HG03457 (cell line): ENCODE data around the gene RNLS.

Experiments used
- ATAC-seq: cut with Tn5 transposase; IDR thresholded peaks from one replicate; pipeline ENCODE4 v1.9.1; 2021; ENCODE audit warnings: moderate number of reproducible peaks; ENCODE audit not compliant: unreplicated experiment

The RNLS gene

DNA sequence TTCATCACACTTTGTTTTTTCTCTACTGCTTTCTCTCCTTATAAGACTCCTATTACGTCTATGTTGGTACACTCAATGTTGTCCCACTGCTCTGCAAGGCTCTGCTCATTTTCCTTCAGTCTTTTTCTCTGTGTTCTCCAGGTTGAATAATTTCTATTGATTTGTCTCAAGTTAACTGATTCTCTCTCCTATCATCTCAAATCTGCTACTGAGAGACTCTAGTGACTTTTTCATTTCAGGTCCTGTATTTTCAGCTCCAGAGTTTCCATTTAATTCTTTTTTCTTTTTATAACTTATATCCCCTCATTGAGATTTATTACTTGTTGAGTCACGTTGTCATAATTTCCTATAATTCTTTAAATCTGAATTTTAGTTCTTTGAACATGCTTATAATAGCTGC is 100.9 kb downstream of the RNLS start:
- ATAC-seq: no peak

- no peak for ATAC-seq
Measured at GRCh38 chr10:88478256-88478655, 104.9 kb downstream of the RNLS start.

GRCh38 chr10:88477343-88478085 is 105.6 kb downstream of the RNLS start:
- no peak for ATAC-seq

- no peak for ATAC-seq
Measured at GRCh38 chr10:88474884-88475844, 108.0 kb downstream of the RNLS start.

DNA sequence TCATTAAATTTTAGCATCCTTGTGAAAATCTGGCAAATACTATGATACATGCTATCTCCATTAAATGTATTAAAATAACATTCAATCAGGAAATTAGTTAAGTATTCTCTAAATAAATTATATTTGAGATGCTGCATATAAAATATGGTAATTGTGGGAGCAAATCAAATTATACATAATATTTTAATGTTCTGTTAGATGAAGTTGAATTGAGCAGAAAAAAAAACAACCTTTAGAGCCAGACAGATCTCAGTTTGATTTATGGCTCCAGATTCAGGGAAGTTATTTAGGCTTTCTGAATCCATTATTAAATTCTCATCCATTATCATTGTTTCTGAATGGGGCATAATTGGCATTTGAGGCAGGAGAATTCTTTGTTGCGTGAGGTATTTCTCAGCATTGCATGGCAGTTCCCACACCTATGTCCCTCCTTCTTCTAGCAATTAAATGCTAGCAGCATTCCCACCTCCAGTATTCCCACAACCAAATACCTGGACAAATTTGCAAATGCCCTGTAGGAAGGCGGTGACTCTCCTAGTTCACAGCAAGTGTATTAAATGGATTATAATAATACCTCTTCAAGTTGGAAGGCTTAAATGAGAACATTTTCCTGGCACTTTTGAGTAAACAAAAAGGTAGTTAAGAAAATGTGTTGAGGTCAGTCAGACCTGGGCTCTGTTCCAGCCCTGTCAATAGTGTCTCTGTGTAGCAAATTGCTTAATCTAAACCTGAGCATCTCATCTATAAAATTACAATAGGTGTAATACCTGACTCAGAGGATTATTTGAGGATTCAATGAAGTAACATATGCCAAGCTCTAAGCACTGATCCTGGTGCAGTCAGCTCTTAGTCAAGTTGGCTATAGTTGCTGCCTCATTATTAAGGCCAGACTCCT is 108.9 kb downstream of the RNLS start:
- no peak for ATAC-seq

GRCh38 chr10:88472540-88472939 is 110.6 kb downstream of the RNLS start:
- ATAC-seq: no peak

DNA sequence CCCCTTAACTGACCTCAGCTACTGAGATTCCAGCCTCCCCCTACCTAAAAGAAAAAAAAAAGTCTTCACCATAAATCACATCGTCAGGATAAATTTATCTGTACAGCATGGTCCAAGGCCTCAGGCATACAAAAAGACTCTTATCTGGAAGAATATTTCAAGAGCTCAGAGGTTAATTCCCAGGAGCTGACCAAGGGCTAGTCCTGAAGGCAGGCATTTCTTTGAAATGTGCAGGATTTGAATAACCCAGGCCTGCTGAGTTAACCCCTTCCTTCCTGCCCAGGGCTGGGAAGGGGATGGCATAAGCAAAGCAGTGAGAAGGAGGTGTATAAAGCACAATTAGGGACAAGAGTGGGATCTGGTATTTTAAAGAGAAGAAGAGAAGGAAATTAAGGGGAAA is 111.2 kb downstream of the RNLS start:
- no peak for ATAC-seq

GRCh38 chr10:88467835-88468485 is 115.2 kb downstream of the RNLS start:
- no peak for ATAC-seq

DNA sequence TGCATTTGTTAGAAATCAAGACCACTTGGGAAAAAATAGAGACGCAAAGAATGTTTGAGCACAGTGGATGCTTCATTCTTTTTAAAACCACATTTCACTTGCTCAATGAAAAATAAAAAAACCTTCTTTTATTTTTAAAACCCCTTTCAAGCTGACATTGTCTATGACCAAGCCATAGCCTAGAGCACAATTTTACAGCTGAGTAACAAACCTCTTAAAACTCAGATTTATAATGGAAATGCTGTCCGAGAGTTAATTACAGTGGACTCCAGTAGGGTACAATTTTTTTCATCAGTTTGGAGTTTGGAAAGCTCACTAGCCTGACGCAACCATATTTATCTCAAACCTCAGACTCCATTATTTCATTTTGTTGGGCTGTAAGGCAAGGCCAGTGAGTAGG is 116.3 kb downstream of the RNLS start:
- no peak for ATAC-seq

GRCh38 chr10:88465765-88466164 is 117.4 kb downstream of the RNLS start:
- ATAC-seq: no peak

GRCh38 chr10:88463811-88464210 is 119.3 kb downstream of the RNLS start:
- no peak for ATAC-seq

GRCh38 chr10:88461426-88461825 is 121.7 kb downstream of the RNLS start:
- ATAC-seq: no peak

DNA sequence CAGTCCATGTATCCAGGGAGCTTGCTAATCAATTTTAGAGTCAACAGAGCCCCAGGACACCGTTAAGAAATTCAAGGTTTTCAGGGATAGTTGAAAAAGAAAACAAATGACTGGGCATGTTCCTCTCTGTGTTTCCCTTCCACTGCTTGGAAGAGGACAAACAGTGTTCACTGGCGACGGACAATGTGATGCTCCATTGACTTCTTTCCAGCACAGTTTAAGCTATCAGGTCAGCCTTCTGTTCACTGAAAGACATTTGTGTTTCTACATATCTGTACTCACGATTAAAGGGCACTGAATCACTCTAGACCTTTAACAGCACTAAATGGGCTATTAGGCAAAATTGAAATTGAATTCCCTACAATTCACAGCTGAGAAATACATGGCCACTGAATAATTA is 123.6 kb downstream of the RNLS start:
- ATAC-seq: no peak

- ATAC-seq: no peak
Measured at GRCh38 chr10:88458209-88458608, 124.9 kb downstream of the RNLS start.

- ATAC-seq: no peak
Measured at GRCh38 chr10:88457660-88458059, 125.5 kb downstream of the RNLS start.

GRCh38 chr10:88456730-88457129 is 126.4 kb downstream of the RNLS start:
- no peak for ATAC-seq

- no peak for ATAC-seq
Measured at GRCh38 chr10:88455831-88456230, 127.3 kb downstream of the RNLS start.

- no peak for ATAC-seq
Measured at GRCh38 chr10:88450201-88450600, 132.9 kb downstream of the RNLS start.

DNA sequence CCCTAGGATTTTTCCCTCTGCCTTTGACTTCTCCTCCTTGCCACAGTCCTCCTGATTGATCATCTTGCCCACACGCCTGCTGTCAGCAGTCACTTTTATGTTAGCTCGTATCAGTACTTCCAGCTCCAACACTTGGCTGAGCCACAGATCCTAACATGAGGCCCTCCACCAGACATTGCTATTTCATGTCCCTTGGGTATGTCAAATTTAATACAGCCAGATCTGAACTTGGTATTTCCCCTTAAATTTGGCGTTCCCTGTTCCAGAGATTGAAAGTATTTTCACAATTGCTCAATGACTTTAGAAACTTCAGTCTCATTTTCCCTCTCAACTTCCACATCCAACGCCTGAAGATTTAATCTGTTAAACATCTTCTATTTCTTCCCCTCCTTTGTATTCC is 140.4 kb downstream of the RNLS start:
- no peak for ATAC-seq

- ATAC-seq: no peak
Measured at GRCh38 chr10:88440541-88440940, 142.6 kb downstream of the RNLS start.

- no peak for ATAC-seq
Measured at GRCh38 chr10:88439932-88440331, 143.2 kb downstream of the RNLS start.
